ENCODE data around the gene CHAF1B. TPM values are rescaled to one million over a fixed set of nuclear protein-coding genes. Genes with fewer than 3 reads are reported as not detected.

The CHAF1B gene
- total RNA-seq, 2 experiments from 2014 or later: 9.9 to 24.0 TPM

GRCh38 chr21:36402339-36402738, 17.1 kb downstream of the CHAF1B start:
- POLR2A ChIA-PET: no interaction called here
- Histone ChIP-seq H3K4me3 (ENCODE audit: low read depth, low read length, poor library complexity, severe bottlenecking) (no peak overlapping the region), H3K4me2 (ENCODE audit: low read length) (no peak overlapping the region), H3K9me3 (ENCODE audit: low read length) (no peaks in the 10 kb centered on the region), H3K27ac (ENCODE audit: low read depth, low read length, poor library complexity, severe bottlenecking) (no peak overlapping the region), H4K20me1 (ENCODE audit: insufficient read depth, low read length) (no peaks in the 10 kb centered on the region), H2AFZ (ENCODE audit: low read length) (no peak overlapping the region), H3K9me2 (ENCODE audit: insufficient read depth, low read length) (no peaks in the 10 kb centered on the region), H3K79me2 (ENCODE audit: insufficient read depth, low read depth, low read length) (no peaks in the 10 kb centered on the region), H3K36me3 (ENCODE audit: insufficient read depth, low read length) (peaks cover 77% of the 10 kb centered on the region), H3K4me1 (ENCODE audit: insufficient read depth, low read length, poor library complexity, severe bottlenecking) (no peaks in the 10 kb centered on the region)
- CTCF ChIA-PET (ENCODE audit: unreplicated experiment): no interaction called here
- TF ChIP-seq EZH2phosphoT487 (IDR thresholded peaks at IDR 0.05; ENCODE audit: borderline replicate concordance, low read depth, low read length): no peak
- TF ChIP-seq CTCF (conservative IDR thresholded peaks at IDR 0.05; ENCODE audit: low read length): no peak
- intact Hi-C loops (cut with micrococcal nuclease; ENCODE audit: unreplicated experiment): no loop called here
- no peak for DNase-seq (ENCODE audit: low spot score)
- BruUV-seq (replicated peaks): no TSS peak

- H3K79me2 ChIP-seq (ENCODE audit: insufficient read depth, low read depth, low read length): no peaks in the 10 kb centered on the region
- H3K4me3 ChIP-seq (ENCODE audit: low read depth, low read length, poor library complexity, severe bottlenecking): no peak overlapping the region
- no peaks in the 10 kb centered on the region for H3K9me2 ChIP-seq (ENCODE audit: insufficient read depth, low read length)
- no peaks in the 10 kb centered on the region for H3K9me3 ChIP-seq (ENCODE audit: low read length)
- no peak overlapping the region for H2AFZ ChIP-seq (ENCODE audit: low read length)
- no peak overlapping the region for H3K27ac ChIP-seq (ENCODE audit: low read depth, low read length, poor library complexity, severe bottlenecking)
- peaks cover 72% of the 10 kb centered on the region for H3K36me3 ChIP-seq (ENCODE audit: insufficient read depth, low read length)
- H3K4me2 ChIP-seq (ENCODE audit: low read length): no peak overlapping the region
- no peaks in the 10 kb centered on the region for H3K4me1 ChIP-seq (ENCODE audit: insufficient read depth, low read length, poor library complexity, severe bottlenecking)
- ChIA-PET CTCF (ENCODE audit: unreplicated experiment) (no interaction called here), POLR2A (interaction anchor here (0.7 kb wide), 2 partner anchors 406 to 631 kb away, joined by 3 to 6 read pairs; no protein-coding TSS in a partner anchor)
- BruUV-seq (replicated peaks): no TSS peak
- intact Hi-C loops (cut with micrococcal nuclease; ENCODE audit: unreplicated experiment): no loop called here
- TF ChIP-seq EZH2phosphoT487 (IDR thresholded peaks at IDR 0.05; ENCODE audit: borderline replicate concordance, low read depth, low read length) (no peak), CTCF (conservative IDR thresholded peaks at IDR 0.05; ENCODE audit: low read length) (no peak)
- no peak for DNase-seq (ENCODE audit: low spot score)
- no peaks in the 10 kb centered on the region for H4K20me1 ChIP-seq (ENCODE audit: insufficient read depth, low read length)
Measured at GRCh38 chr21:36403713-36404112, 18.5 kb downstream of the CHAF1B start.

- BruUV-seq (replicated peaks): no TSS peak
Measured at GRCh38 chr21:36408568-36408967, 23.4 kb downstream of the CHAF1B start.

More at GRCh38 chr21:36408568-36408967, 23.4 kb downstream of the CHAF1B start:
- H3K4me2 ChIP-seq (ENCODE audit: low read length): no peak overlapping the region
- no peak overlapping the region for H2AFZ ChIP-seq (ENCODE audit: low read length)
- no peaks in the 10 kb centered on the region for H3K4me1 ChIP-seq (ENCODE audit: insufficient read depth, low read length, poor library complexity, severe bottlenecking)
- no peak for TF ChIP-seq CTCF (conservative IDR thresholded peaks at IDR 0.05; ENCODE audit: low read length)
- no peak for TF ChIP-seq EZH2phosphoT487 (IDR thresholded peaks at IDR 0.05; ENCODE audit: borderline replicate concordance, low read depth, low read length)
- no peaks in the 10 kb centered on the region for H3K79me2 ChIP-seq (ENCODE audit: insufficient read depth, low read depth, low read length)
- no peaks in the 10 kb centered on the region for H3K9me2 ChIP-seq (ENCODE audit: insufficient read depth, low read length)
- ChIA-PET CTCF (ENCODE audit: unreplicated experiment) (no interaction called here), POLR2A (no interaction called here)
- H3K9me3 ChIP-seq (ENCODE audit: low read length): no peaks in the 10 kb centered on the region
- no peak for DNase-seq (ENCODE audit: low spot score)
- no peak overlapping the region for H3K4me3 ChIP-seq (ENCODE audit: low read depth, low read length, poor library complexity, severe bottlenecking)
- intact Hi-C loops (cut with micrococcal nuclease; ENCODE audit: unreplicated experiment): no loop called here
- no peaks in the 10 kb centered on the region for H4K20me1 ChIP-seq (ENCODE audit: insufficient read depth, low read length)
- peaks cover 70% of the 10 kb centered on the region for H3K36me3 ChIP-seq (ENCODE audit: insufficient read depth, low read length)
- no peak overlapping the region for H3K27ac ChIP-seq (ENCODE audit: low read depth, low read length, poor library complexity, severe bottlenecking)
